ENCODE measurements around the gene PPP1R12C. TPM values are rescaled to one million over a fixed set of nuclear protein-coding genes. Genes with fewer than 3 reads are reported as not detected.

PPP1R12C gene
- total RNA-seq, 4 donors from 2014 or later = 113 to 270 (median 180) TPM

DNA sequence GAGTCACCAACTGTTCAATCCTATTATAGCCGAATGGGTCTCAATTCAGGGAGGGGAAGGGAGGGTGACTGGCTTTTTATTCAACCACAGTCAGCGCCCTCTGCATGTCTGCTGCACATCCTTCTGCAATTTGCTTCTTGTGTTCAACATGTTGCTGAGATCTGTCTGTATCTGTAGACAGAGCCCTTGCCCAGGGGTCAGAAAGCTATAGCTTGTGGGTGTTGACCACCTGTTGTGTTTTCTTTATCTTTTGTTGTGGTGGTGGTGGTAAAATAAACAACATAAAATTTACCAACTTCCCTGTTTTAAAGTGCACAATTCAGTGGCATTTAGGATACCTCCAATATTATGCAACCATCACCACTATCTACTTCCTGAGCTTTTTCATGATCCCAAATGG is 12.2 kb downstream of the PPP1R12C start:
- Histone ChIP-seq H3K4me1 (peaks cover 0 to 7% (median 0%) of the 10 kb centered on the region in 4 donors), H3K9me3 (peaks cover 0 to 9% (median 0%) of the 10 kb centered on the region in 4 donors), H3K4me3 (no peak overlapping the region), H3K36me3 (peaks cover 0 to 69% (median 11%) of the 10 kb centered on the region in 3 donors), H3K27ac (no peak overlapping the region), H3K27me3 (no peaks in the 10 kb centered on the region)
- 77 to 91% methylated on average over 2 of the region's 2 CpGs for WGBS, 2 donors
- DNase-seq (ENCODE audit: low spot score in 2 of 2) = no peak
- no peak for TF ChIP-seq CTCF (IDR thresholded peaks at IDR 0.05)

GRCh38 chr19:55103190-55103589 is 14.2 kb downstream of the PPP1R12C start:
- peaks cover 0 to 23% (median 6%) of the 10 kb centered on the region in 4 donors for H3K4me1 ChIP-seq
- DNase-seq (ENCODE audit: low spot score in 2 of 2) = no peak
- peaks cover 0 to 9% (median 0%) of the 10 kb centered on the region in 4 donors for H3K9me3 ChIP-seq
- TF ChIP-seq CTCF (IDR thresholded peaks at IDR 0.05) (no peak), POLR2A (IDR thresholded peaks at IDR 0.05) (no peak)
- peaks cover 0 to 72% (median 11%) of the 10 kb centered on the region in 3 donors for H3K36me3 ChIP-seq
- WGBS, 2 donors = 95 to 98% methylated on average over 9 of the region's 9 CpGs
- no peak overlapping the region for H3K27ac ChIP-seq
- no peaks in the 10 kb centered on the region for H3K27me3 ChIP-seq
- H3K4me3 ChIP-seq = no peak overlapping the region

DNA sequence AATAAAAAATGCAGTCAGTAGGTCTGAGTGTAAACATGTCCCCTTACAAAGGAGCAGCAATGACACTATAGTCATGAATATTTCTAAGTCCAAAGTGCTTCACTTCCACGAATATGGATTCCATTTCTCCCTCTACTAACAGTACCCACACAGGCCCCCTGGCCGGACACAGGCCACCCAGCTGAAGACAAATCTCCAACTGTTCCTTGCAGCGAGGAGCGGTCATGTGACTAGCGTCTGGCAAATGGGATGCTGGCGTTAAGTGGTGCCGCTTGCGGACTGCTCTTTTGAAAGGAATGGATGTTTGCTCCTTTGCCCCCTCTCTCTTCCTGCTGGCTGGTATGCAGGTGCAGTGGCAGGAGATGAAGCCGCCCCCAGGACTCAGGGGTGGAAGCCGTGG is 16.2 kb downstream of the PPP1R12C start:
- no peak overlapping the region for H3K4me3 ChIP-seq
- no peak overlapping the region for H3K27ac ChIP-seq
- no peaks in the 10 kb centered on the region for H3K27me3 ChIP-seq
- H3K9me3 ChIP-seq = peaks cover 0 to 9% (median 0%) of the 10 kb centered on the region in 4 donors
- TF ChIP-seq POLR2A (IDR thresholded peaks at IDR 0.05) = no peak
- no peak for TF ChIP-seq EP300 (IDR thresholded peaks at IDR 0.05)
- no peak for TF ChIP-seq CTCF (IDR thresholded peaks at IDR 0.05)
- no peak for DNase-seq (ENCODE audit: low spot score in 2 of 2)
- peaks cover 0 to 23% (median 6%) of the 10 kb centered on the region in 4 donors for H3K4me1 ChIP-seq
- peaks cover 0 to 69% (median 11%) of the 10 kb centered on the region in 3 donors for H3K36me3 ChIP-seq
- 70 to 81% methylated on average over 10 of the region's 10 CpGs for WGBS, 2 donors

GRCh38 chr19:55099557-55100506 is 17.6 kb downstream of the PPP1R12C start:
- H3K9me3 ChIP-seq = peaks cover 0 to 9% (median 0%) of the 10 kb centered on the region in 4 donors
- TF ChIP-seq POLR2A (IDR thresholded peaks at IDR 0.05) (no peak), EP300 (IDR thresholded peaks at IDR 0.05) (no peak), CTCF (IDR thresholded peaks at IDR 0.05) (no peak)
- H3K36me3 ChIP-seq = peaks cover 3 to 77% (median 16%) of the 10 kb centered on the region in 3 donors
- H3K4me3 ChIP-seq = no peak overlapping the region
- WGBS, 2 donors = 48 to 49% methylated on average over 26 to 27 of the region's 27 CpGs
- no peak for DNase-seq (ENCODE audit: low spot score in 2 of 2)
- H3K4me1 ChIP-seq = peaks cover 0 to 23% (median 6%) of the 10 kb centered on the region in 4 donors
- H3K27me3 ChIP-seq = no peaks in the 10 kb centered on the region
- peak overlapping the region in 1 of 4 donors; percentile 38 for H3K27ac ChIP-seq

All from tibial nerve (tissue), 4 donors.